Measurements from ENCODE around the gene AVL9.
"Not testable (repeated sequence)": the region's sequence is repeated elsewhere in the genome, so short reads cannot be mapped to it uniquely, and the experiment has no call there.

The AVL9 gene

DNA sequence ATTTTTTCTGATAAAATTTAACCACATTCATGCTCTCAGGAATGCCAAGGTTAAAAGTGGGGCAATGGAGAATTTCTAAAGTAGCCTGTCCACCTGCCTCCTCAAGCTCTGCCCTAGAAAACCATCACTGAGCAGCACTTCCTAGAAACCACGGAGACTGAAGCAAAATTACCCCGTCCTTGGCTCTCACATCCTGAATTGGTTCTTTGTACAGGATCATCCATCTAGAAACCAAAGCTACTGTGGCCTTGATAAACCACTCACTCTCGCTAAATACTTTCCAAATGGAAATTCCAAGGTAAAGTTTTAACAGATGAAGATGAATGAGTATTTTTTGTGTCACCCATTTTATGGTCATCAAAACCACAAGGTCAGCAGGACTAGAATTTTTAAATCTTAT, 96.6 kb downstream of the AVL9 start:
- DNase-seq: no peak

- DNase-seq: no peak
These were observed 97.4 kb downstream of the AVL9 start for GRCh38 chr7:32592701-32593100.

- DNase-seq: no peak
These were observed 99.7 kb downstream of the AVL9 start for GRCh38 chr7:32594965-32595490.

DNA sequence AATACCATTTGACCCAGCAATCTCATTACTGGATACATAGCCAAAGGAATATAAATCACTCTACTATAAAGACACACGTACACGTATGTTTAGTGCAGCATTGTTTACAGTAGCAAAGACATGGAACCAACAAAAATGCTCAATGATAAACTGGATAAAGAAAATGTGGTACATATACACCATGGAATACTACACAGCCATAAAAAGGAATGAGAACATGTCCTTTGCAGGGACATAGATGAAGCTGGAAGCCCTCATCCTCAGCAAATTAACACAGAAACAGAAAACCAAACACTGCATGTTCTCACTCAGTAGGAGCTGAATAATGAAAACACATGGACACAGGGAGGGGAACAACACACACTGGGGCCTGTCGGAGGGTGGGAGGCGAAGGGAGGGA, 105.9 kb downstream of the AVL9 start:
- not testable (repeated sequence) for DNase-seq

DNA sequence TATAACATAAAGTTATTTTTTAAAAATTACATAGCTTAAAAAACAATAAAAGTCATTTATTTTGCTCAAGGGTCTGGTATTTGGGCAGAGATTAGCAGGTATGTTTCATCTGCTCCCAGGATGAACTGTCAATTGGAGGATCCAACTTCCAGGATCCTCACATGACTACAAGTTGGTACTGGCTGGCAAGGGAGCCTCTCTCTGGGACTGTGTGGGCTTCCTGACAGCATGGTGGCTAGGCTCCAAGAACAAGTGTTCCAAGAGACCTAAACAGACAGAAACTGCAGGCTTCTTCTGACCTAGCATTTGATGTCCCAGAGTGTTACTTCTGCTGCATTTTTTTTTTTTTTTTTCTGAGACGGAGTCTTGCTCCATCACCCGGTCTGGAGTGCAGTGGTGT, 107.2 kb downstream of the AVL9 start:
- DNase-seq: no peak

GRCh38 chr7:32603492-32603891, 108.2 kb downstream of the AVL9 start:
- not testable (repeated sequence) for DNase-seq

GRCh38 chr7:32604047-32604446, 108.8 kb downstream of the AVL9 start:
- DNase-seq: not testable (repeated sequence)

DNA sequence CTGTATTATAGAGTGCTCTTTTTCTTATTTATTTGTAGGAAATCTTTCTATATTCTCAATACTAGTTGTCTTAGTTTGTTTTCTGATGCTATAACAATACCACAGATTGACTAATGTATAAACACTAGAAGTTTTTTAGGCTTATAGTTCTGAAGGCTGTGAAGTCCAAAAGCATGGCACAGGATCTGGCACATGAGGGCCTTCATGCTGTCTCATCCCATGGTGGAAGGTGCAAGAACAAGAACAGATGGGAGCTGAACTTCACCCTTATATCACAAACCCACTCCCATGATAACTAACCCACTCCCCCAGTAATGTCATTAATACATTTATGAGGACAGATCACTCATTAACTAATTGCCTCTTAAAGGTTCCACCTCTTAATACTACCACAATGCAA, 109.7 kb downstream of the AVL9 start:
- DNase-seq: no peak

GRCh38 chr7:32609463-32609862, 114.2 kb downstream of the AVL9 start:
- no peak for DNase-seq

- no peak for DNase-seq
These were observed 116.2 kb downstream of the AVL9 start for GRCh38 chr7:32611201-32612099.

- DNase-seq: no peak
These were observed 121.3 kb downstream of the AVL9 start for GRCh38 chr7:32616625-32617024.

GRCh38 chr7:32618470-32618869, 123.2 kb downstream of the AVL9 start:
- DNase-seq: no peak

- DNase-seq: no peak
These were observed 123.7 kb downstream of the AVL9 start for GRCh38 chr7:32618987-32619386.

DNA sequence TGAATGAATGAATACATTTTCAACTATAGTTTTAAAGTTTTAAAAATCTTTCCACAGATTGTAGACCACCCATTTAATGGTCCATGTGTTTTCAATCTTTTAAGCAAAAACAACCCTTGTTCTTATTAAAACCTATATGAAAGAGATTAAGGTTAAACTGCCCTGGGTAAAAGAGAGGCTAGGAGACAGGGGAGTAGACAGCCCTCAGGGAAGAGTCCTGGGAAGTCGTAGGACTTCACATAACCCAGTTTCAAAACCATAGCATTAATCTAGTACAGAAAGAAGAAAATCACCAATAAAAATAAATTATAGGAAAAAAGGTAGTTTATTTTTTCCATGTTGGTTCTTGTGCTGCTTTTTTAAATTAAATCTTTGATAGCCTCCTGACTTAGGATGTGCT, 124.1 kb downstream of the AVL9 start:
- DNase-seq: not testable (repeated sequence)

- no peak for DNase-seq
These were observed 135.7 kb downstream of the AVL9 start for GRCh38 chr7:32631021-32631420.

- not testable (repeated sequence) for DNase-seq
These were observed 136.6 kb downstream of the AVL9 start for GRCh38 chr7:32631590-32632497.

GRCh38 chr7:32633446-32633845, 138.2 kb downstream of the AVL9 start:
- DNase-seq: not testable (repeated sequence)

DNA sequence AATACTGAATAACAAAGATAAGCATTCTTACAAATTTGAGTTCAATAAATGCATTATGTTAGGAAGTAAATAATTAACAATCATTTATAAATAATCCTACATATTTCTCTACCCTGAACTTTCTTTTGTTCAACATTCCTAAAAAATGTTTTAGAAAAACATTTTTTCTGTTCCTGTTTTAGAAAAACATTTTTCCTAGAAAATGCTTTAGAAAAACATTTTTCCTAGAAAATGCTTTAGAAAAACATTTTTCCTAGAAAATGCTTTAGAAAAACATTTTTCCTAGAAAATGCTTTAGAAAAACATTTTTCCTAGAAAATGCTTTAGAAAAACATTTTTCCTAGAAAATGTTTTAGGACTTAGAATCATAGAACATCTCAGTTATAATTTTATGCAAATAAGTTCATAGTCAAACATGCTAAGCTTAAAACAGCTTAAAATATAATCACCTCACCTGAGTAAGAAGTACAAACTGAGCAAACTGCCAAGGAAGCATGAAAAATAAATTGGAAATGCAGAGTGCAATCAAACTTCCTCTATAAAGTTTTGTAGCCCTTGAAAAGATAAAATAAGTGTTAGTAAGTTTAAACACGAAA, 139.6 kb downstream of the AVL9 start:
- not testable (repeated sequence) for DNase-seq

DNA sequence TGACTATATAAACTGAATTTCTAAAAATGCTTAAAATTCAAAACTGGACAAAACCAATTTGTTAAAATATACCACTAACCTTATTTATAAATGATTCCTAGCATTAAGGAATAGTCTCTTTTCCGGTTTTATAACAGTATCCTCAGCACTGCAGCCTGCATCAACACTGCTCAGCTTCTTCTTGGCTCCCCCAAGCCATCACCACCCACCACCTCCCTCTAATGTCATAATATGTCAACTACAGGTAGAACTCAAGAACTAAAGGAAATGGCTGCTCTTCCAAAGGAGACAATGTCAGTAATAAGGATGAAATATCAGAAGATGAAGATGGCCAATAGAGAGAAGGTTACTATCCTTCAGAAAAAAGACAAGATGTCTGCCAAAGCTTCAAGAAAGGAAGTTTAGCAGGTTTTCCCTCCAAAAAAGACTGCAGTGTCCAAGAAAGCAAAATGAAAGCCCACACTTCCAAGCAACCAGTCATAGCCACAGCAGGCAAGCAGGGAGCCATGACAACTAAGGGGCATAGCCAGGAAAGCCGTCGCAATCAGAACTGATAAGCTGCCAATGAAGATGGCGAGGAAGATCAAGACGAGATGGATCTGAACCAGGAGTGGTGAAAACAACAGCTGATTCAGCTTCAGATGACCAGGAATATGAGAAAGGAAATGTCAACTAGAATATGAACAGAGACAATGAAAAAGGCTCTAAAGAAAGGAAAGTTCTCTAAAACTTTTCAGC, 141.6 kb downstream of the AVL9 start:
- DNase-seq: not testable (repeated sequence)

GRCh38 chr7:32637611-32638010, 142.3 kb downstream of the AVL9 start:
- not testable (repeated sequence) for DNase-seq
